NCI-H345 (cell line): ENCODE results near the gene SLC1A2.
"Not testable (repeated sequence)": the region's sequence is repeated elsewhere in the genome, so short reads cannot be mapped to it uniquely, and the experiment has no call there.

Experiments
- DNase-seq: peaks from one replicate; lab custom pipeline; 2025; lab: John Stamatoyannopoulos, UW

The SLC1A2 gene

DNA sequence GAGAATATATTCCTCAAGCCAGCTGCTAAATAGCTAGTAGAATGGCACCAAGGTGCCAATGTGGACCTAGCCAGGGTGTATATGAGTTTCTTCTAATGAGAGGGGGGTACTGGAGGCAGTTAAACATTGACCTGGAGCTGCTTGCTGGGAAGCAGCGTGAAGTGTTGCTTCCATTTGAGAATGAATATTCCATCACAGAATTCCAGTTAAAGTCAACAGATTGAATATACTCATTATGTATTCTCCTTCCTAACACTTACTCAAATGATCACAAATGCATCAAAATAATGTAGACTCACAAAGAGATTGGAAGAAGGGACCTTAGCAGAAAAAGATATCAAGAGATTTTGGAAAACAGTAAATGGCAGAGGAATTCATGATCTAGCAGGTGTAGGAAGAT lies 178.3 kb downstream of the SLC1A2 start:
- no peak for DNase-seq

DNA sequence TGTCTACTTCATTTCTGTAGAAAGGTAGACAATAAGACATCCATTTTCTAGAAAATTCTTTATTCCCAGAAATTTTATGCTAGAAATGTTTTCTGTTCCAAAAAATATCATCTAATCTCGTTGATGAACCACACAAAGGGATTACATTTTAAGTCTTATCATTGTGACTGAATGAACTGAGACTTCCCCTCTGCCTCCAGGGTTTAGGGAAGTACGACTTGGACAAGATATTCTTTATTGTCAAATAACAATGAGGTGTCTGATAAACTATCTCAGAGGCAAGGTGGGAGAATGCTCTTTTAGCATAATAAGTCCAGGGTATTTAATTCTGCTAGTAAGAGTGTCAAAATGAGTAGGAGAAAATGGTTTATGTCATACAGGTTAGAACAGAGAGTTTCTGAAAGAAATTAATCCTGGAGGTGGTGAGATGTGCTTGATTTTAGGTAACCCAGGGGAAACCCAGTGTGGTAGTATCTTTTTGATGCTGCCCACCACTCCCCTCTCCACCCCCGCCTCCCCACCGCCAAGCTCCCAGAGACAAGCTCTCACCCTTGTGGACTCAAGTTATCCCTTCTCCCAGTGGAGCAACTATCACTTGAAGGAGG lies 179.8 kb downstream of the SLC1A2 start:
- no peak for DNase-seq

DNA sequence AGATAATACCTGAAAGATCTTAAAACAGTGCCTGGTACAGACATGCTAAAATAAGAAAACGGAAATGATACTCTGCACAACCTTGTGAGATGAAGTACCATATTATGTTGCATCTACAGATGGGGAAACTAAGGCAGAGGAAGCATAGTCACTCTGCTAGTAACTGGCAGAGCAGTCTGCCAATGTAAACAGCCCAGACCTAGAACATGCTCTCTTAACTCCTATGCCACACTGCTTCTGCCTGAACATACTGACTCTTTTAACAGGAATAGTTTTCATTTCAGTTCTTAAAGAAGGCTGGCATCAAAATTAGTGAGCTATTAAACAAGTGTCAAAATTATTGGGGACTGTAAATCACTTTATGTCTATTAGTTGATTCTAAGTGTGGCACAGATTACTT lies 180.5 kb downstream of the SLC1A2 start:
- no peak for DNase-seq

DNA sequence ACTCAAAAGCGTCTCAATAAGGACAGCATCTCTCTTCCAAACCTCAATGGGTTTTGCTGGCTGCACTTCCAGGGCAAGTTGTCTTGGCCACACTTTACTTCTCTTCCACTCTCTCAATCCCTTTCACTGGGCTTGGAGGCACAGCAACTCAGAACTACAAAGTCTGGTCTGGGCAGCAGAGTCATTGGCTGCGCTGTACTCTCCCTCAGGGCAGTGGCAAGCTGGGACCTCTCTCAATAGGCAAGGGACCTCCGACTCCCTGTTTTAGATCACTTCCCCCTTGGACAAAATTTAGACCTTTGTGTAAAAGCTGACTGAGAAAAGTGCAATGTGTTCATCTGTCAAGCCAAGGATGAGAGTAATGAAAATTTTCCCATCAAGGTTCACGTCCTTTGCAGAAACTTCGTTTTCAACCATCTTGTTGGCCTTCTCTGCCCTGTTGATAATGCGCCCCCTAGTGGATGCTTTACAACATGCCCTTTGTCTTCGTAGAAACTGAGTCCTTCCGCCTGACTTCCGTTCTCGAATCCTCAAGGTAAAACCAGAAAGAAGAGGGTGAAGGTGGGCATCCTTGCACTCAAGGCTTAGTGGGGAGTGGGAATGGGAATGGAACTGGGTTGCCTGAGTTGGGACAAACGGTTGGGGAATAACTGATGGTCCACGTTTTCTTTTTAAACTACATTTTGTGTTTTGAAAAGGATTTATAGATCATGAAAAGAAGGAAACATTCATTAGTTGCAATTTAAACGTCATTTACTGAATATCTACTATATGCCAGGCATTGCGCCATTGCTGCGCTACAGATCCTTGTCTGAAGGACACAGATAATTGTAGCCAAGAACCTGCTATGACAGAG lies 181.3 kb downstream of the SLC1A2 start:
- DNase-seq: peak; percentile 45

DNA sequence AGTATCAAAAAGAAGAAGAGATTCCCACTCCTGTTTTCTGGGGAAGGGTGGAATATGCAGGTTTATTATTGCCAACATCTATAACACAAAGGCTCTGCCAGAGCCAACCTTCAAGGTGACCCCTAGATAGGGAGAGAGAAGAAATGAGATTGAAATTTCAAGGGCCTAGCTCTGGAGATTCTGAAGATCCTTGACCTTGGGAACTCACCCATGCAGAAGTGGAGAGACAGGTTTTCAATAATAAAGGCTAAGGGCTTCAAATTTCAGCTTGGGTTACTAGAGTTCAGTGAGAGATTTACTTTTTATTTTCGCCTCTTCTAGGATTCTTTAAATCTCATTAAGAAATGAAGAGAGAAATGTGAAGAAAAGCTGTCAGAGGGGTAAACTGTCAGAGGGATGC lies 182.0 kb downstream of the SLC1A2 start:
- DNase-seq: no peak

DNA sequence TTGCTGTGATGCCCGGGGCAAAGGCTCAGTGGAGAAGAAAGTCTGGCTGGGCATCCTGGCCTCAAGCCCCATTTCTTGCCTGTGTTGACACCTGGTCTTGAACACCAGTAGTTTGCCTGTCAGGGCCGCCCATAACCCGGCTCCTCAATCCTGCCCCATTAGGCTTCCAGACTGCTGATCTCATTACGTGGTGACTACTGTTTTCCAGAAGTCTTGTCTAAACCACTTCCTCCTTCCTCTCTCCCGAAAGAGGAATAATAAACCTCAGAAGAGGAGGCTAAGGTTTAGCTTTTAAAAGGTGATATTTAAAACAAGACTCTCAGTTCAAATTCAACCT lies 182.7 kb downstream of the SLC1A2 start:
- no peak for DNase-seq

DNA sequence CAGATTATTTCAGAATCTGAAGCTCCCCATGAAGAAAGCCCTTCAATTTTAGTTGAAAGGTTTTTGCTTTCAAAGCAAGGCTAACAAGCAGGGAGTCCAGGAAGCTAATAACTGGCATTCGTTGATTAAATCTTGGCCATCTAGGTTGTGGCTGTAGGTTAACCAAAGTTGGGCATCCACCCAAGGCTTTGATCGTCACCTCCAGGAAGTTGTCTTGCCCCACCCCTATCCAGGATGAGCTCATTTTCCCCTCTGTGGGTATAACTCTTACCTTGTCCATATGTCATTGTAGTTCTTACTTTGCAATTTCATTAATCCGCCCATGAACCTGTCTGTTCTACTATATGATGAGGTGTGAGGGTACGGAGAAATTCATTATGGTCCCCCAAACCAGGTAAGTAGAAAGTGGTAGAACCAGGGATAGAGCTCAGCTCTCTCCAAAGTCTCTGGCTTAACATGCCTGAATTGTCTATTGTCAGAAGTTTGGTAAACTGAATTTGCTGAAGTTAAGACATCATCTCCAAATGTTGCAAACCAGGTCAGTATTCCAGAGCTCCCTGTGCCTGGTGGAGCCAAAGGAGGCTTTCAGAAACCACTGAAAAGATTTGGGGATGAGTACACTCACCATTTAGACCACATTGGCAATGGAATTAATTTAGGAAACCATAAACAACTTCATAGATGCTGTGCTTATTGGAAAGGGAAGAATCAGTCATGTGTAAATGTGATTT lies 183.3 kb downstream of the SLC1A2 start:
- no peak for DNase-seq

DNA sequence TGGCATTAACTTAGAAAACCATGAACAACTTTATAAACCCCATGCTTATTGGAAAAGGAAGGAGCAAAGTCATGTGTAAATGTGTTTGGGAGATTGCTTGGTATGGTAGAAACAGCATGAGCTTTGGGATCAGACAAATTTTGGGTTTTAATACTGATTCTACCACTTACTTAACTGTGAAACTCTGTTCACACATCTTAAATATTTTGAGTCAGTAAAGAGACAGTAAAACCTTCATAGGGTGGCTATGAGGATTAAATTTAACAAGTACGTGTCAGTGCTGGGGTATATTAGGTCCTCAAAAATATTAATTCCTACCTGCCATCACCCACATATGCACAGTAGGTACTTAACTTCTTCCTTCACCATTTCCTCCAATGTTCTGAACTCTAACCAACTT lies 183.9 kb downstream of the SLC1A2 start:
- DNase-seq: no peak

DNA sequence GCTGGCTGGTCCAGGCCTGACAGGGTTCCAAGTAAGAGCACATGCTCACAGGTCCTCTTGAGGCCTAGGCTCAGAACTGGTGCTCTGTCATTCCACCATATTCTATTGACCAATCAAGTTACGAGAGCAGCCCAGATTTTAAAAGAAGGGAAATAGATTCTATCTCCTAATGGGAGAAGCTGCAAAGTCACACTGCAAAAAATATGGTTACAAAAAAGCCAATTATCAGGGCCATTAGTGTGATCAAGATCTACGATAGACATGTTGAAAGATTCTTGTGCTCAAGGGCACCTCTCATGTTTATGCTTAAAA lies 184.2 kb downstream of the SLC1A2 start:
- no peak for DNase-seq

DNA sequence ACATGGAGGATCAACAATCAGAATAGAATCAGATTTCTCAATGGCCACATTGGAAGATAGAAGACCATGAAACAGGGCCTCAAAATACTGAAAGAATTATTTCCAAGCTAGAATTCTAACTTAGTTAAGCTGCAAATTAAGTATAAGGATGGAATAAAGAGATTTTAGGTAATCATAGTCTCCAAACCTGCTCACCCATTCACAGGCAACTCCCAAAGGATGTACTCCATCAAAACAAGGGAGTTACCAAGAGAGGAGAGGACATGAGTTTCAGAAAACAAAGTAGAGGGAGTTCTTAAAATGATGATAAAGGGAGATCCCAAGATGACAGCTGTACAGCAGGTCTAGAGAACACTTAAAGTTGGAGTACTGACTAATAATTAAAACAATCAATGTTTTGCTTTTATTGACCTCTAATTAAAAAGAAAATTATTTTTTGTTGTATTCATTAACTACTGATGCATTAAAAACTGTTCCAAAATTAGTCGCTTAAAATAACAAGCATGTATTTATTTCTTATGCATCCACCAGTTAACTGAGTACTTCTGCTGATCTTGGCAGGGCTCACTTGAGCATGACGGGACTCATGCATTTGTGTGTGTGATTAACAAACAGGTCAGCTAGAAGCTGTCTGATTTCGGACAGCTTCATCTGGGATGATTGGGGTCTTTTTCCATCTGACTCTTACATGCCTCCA lies 184.8 kb downstream of the SLC1A2 start:
- DNase-seq: no peak

DNA sequence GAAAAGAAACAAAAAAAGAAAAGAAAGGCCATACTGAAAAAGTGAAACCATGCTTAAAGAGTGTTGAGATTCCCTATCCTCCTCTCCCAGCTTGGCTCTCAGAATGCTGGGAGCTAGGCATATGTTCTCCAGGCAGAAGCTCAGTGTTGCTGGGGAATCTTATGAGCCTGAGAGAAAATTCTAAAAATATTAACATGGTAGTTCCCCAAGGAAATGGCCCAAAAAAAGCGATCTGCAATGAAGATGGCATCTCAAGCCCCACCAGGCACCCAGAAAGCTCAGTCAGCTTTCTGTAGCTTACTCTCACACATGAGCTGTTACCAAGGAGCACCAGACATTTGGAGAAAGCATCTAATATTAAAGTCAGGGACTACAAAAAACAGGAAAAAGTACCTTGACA lies 185.8 kb downstream of the SLC1A2 start:
- no peak for DNase-seq

DNA sequence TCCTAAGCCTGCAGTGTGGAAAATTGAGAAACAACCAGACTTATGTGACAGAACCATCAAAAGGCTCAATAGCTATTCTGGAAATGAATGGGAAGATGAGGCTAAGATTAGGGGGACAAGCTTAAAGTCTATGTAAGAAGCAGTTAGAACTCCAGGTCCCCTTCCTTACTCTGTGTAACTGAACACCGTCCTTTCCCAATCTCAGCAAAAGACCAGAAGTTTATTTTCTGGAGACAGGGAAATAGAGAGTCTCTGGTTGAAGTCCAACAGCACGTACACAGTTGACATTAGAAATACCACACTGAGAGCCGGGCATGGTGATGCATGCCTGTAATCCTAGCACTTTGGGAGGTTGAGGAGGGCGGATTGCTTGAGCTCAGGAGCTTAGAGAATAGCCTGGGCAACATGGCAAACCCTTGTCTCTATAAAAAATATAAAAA lies 186.4 kb downstream of the SLC1A2 start:
- DNase-seq: no peak

DNA sequence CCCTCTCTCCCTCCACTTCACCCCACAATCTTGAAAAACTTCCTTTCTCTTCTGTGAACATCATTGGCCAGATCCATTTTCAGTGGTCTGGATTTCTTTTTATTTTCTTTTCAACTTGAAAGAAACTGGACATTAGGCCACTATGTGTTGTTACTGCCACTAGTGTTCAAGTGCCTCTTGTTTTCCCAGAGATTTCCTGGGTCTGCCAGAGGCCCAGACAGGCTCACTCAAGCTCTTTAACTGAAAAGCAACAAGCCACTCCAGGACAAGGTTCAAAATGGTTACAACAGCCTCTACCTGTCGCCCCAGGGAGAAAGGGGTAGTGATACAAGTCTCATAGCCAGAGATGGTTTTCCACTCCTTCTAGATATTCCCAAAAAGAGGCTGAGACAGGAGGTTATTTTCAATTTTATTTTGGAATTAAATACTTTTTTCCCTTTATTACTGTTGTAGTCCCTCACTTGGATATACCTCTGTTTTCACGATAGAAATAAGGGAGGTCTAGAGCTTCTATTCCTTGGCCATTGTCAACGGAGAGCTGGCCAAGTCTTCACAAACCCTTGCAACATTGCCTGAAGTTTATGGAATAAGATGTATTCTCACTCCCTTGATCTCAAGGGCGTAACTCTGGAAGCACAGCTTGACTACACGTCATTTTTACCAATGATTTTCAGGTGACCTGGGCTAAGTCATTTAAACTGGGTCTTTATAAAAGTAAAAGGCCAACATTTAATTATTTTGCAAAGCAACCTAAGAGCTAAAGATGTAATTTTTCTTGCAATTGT lies 188.1 kb downstream of the SLC1A2 start:
- no peak for DNase-seq

DNA sequence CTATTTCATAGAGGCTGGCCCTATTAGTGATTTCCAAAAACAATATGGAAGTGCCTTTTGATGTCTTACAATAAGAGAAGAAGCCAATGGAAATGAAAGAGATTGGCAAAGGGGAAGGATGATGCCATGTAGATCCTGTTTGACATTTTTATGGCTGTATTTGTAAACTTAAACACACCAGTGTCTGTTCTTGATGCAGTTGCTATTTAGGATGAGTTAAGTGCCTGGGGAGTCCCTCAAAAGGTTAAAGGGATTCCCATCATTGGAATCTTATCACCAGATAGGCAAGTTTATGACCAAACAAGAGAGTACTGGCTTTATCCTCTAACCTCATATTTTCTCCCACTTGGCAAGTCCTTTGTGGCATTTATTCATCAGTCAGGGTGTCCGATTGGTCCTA lies 189.0 kb downstream of the SLC1A2 start:
- no peak for DNase-seq

DNA sequence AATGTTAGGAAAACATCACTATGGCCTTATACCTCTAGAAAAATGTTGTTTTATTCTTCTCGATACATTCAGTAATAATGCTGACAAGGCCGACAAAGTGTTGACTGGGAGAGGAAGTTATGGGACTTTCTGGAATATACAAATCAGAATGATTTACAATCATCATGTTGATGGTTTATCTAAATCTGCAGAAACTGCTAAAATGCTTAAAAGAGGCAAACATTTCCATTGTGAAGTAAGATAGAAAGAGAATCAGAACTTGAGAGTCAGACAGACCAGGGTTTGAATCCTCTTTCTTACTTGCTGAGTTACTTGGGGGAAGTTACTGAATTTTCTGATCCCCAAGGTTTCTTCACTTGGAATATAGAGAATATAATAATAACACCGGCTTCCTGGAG lies 191.0 kb downstream of the SLC1A2 start:
- no peak for DNase-seq

DNA sequence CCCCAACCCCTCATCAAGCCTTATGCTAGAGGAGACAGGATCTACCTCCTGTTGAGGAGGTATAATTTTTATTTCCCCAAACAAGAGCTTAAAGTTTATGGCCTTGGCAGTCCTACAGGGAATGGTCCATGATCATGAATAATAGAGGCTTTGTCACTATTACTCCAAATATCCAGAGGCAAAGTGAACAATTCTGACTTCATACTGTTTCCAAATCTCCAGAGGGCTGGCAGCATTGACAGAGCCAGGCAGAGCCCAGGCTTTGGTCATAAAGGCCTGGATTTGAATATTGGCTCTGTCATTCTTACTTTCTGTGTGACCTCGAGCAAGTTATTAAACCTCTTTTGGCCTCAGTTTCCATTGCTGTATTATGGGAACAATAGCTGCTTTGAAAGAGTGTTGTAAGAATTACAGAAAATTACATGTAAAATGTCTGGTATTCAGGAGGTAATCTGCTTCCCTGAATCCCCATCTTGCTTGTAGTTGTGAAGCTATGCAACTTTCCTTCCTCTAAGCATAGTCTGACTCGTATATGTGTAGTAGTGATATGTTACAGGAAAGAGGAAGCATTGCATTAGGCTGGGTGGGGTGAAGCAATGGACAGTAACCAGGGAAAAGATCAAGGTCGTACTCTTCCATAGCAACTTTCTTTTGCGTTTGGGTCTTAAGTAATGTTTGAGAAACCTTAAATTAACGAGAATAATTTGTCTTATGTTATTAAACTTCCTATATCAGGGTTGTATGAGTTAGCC lies 191.6 kb downstream of the SLC1A2 start:
- DNase-seq: no peak

DNA sequence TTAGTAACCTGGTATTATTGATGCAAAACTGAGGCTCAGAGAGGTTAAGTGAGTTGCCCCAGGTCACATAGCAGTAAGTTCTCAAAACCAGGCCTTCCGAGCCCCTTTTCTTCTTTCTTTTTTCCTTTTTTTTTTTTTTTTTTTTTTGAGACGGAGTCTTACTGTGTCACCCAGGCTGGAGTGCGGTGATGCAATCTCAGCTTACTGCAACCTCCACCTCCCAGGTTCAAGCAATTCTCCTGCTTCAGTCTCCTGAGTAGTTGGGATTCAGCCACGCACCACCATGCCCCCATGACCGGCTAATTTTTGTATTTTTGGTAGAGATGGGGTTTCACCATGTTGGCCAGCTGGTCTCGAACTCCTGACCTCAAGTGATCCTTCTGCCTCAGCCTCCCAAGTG lies 192.6 kb downstream of the SLC1A2 start:
- not testable (repeated sequence) for DNase-seq

DNA sequence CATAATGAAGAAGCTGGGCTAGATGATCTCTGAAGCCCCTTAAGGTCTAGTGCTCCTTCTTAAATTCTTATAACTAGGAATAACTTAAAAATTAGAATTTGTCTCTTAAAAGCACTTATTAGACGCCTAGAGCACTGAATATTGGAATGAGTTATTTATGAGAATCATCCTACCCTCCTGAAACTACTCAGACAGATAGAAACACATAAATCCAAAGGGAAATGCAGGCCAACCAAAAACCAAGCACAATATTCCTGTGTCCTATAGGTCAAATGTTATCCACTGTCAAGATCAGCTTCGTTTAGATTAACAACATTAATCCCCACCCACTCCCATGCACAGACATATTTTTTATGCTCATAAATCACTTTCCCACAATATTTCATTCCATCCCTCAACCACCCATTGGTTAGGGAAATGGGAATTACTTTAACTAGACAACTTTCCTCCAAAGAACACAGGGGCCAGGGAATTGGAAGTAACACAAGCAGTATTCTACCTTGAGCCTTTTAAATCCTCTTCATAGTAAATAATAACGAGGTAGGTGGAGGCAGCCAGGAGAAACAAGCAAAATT lies 193.3 kb downstream of the SLC1A2 start:
- DNase-seq: no peak

DNA sequence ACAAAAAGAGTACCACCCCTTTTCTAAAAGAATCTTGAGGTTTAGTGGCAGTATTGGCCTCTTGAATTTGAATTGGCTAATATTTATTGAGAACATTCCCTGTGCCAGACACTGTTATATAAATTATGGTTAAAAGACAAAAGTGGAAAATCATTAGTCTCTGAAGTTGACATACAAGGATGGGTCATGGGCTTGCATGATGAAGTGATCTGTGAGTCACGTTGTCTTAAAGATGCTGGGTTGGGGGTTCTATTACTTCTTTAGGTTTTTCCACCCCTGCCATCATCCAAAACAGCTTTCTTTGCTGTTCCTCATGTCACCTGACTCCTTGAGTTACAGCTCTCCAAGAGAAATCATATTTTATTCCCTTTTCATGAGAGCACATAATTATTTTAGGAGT lies 195.4 kb downstream of the SLC1A2 start:
- no peak for DNase-seq

DNA sequence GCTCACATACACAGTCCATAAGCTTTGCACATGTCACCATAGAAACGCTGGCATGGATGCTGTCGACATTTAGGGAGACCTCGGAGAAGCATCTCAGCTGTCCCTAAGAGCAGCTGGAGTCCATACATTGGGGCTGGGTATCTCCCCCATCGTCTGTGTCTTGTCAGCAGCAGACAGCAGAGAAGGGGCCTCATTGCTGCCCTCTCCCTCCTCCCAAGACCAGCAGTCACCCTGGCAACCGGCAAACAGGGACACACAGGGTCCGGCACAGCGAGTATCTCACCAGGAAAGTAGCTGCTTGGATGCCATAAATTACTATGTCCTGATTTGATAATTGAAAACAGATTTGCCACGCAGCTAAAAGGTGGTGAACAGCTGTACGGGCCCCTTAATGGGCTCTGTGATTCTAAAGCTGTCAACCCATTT lies 196.0 kb downstream of the SLC1A2 start:
- no peak for DNase-seq

DNA sequence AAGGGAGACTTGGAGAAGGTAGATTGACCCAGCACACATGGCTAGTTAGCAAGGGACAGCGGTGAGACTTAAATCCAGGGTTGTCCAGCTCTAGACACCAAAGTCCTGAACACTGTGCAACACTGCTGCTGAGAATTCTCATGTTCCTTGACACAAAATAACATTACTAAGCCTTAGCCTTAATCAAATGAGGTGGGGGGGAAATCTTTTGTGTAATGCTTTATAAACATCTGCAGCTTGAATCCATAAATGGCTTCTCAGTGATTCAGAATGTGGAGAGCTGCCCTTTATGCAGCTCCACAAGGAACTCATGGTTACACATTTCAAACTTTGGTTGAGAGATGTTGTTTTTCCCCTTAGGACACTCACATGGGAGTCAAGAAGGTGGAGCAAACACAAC lies 200.4 kb downstream of the SLC1A2 start:
- DNase-seq: no peak
